K562 (cell line): ENCODE measurements around the gene CMTM4. TPM values are rescaled to one million over a fixed set of nuclear protein-coding genes. Genes with fewer than 3 reads are reported as not detected.

Source experiments
- ATAC-seq: fragments of 200-7000 bp; cut with Tn5 transposase; 3 replicates; pipeline ENCODE4 v1.9.1; 2020; ENCODE audit warnings: moderate library complexity
- BruUV-seq: library from RNA; stranded (reverse); fragments of 400-500 nt; replicated peaks from 2 replicates; lab custom pipeline; 2021; lab: Mats Ljungman, UMichigan
- CTCF ChIA-PET: fragments of 300-600 bp; formaldehyde crosslinking; extraction: SDS; loops from one replicate; lab custom pipeline; 2021; ENCODE audit warnings: low intra/inter-chr PET ratio; lab: Yijun Ruan, JAX
- POLR2A ChIA-PET: fragments of 300-600, 350-650 bp; sonication (Branson Sonifier 250); formaldehyde crosslinking; extraction: SDS; loops from one replicate; lab custom pipeline; 2021; ENCODE audit warnings: antibody characterized with exemption, inconsistent platforms; lab: Yijun Ruan, JAX
- DNase-seq, 4 experiments: peaks; one replicate each; pipeline versions ENCODE4 v3.0.0 to v3.0.0-alpha.2; 2011 to 2018; ENCODE audit warnings: low spot score in 3 of 4, mixed read lengths in 3 of 4; ENCODE audit errors: extremely low read depth in 1 of 4
- FAIRE-seq: peaks from 2 replicates; lab custom pipeline; 2011; peaks lifted over from hg19 to GRCh38; lab: Jason Lieb, UNC
- H2AFZ ChIP-seq: 2 replicates; pipeline ENCODE4 v1.6.0; 2011; ENCODE audit warnings: low read depth, low read length, control low read depth, inconsistent platforms
- H3K27ac ChIP-seq: fragments of 200-600 bp; 3 replicates; pipeline ENCODE4 v1.8.0; 2011; ENCODE audit warnings: low read depth, mild to moderate bottlenecking, control low read depth, inconsistent platforms, low read length, moderate library complexity, mixed read lengths; ENCODE audit errors: extremely low read depth
- H3K27me3 ChIP-seq, 2 experiments: fragments of 300-600 bp in 1 of 2; 2 replicates in 1 of 2; 3 replicates in 1 of 2; pipeline versions ENCODE4 v1.6.0 to v1.8.0; 2011; ENCODE audit warnings: inconsistent platforms in 2 of 2, low read length in 2 of 2, mild to moderate bottlenecking in 1 of 2, mixed read lengths in 1 of 2, moderate library complexity in 1 of 2; ENCODE audit not compliant: control insufficient read depth in 2 of 2, insufficient read depth in 2 of 2
- H3K36me3 ChIP-seq: fragments of 300-600 bp; 3 replicates; pipeline ENCODE4 v1.8.0; 2011; ENCODE audit warnings: mild to moderate bottlenecking, low read length, inconsistent platforms; ENCODE audit not compliant: control insufficient read depth, insufficient read depth
- H3K4me1 ChIP-seq, 2 experiments: fragments of 200-600 bp in 1 of 2; replicated peaks in 1 of 2; 2 replicates in 1 of 2; 3 replicates in 1 of 2; pipeline versions ENCODE4 v1.5.1 to v1.8.0; 2011; ENCODE audit warnings: inconsistent platforms in 2 of 2, low read length in 2 of 2, mild to moderate bottlenecking in 1 of 2, mixed read lengths in 1 of 2, moderate library complexity in 1 of 2; ENCODE audit not compliant: control insufficient read depth in 2 of 2, insufficient read depth in 2 of 2
- H3K4me2 ChIP-seq: 2 replicates; pipeline ENCODE4 v1.6.1; 2011; ENCODE audit warnings: low read length, control low read depth, inconsistent platforms, mixed read lengths; ENCODE audit not compliant: insufficient read depth
- H3K4me3 ChIP-seq: fragments of 200-600 bp; sonication (generic), shearing (Covaris generic); 2 replicates; pipeline ENCODE4 v1.5.1; 2016; ENCODE audit warnings: control low read depth, inconsistent platforms
- H3K79me2 ChIP-seq: fragments of 200-600 bp; 3 replicates; pipeline ENCODE4 v1.8.0; 2011; ENCODE audit warnings: low read length, inconsistent platforms; ENCODE audit not compliant: control insufficient read depth, insufficient read depth
- H3K9ac ChIP-seq, 2 experiments: 2 replicates each; pipeline versions ENCODE4 v1.6.0 to v1.6.1; 2011; ENCODE audit warnings: low read depth in 2 of 2, low read length in 2 of 2, control low read depth in 1 of 2, inconsistent platforms in 1 of 2, mild to moderate bottlenecking in 1 of 2, mixed read lengths in 1 of 2; ENCODE audit not compliant: insufficient read depth in 1 of 2
- H3K9me1 ChIP-seq: one replicate; pipeline ENCODE4 v1.6.0; 2011; ENCODE audit warnings: inconsistent platforms, mild to moderate bottlenecking, low read length, moderate library complexity; ENCODE audit not compliant: control insufficient read depth, insufficient read depth
- H3K9me3 ChIP-seq: replicated peaks from 2 replicates; pipeline ENCODE4 v1.5.1; 2011; ENCODE audit warnings: low read depth, low read length, inconsistent platforms; ENCODE audit not compliant: control insufficient read depth, insufficient read depth
- H4K20me1 ChIP-seq: replicated peaks from 2 replicates; pipeline ENCODE4 v1.6.1; 2011; ENCODE audit warnings: low read length, inconsistent platforms, mixed read lengths; ENCODE audit not compliant: control insufficient read depth, insufficient read depth
- ATF7 ChIP-seq: fragments of 450-650 bp; IDR thresholded peaks from 2 replicates; pipeline ENCODE4 v1.7.1; 2014; ENCODE audit warnings: mild to moderate bottlenecking, moderate library complexity
- BHLHE40 ChIP-seq: IDR thresholded peaks from 2 replicates; pipeline ENCODE4 v1.6.1; 2011; ENCODE audit warnings: low read length, improper control_type of control experiment
- CREM ChIP-seq: IDR thresholded peaks from 2 replicates; pipeline ENCODE4 v1.6.1; 2014; ENCODE audit warnings: antibody characterized with exemption, low read depth
- CXXC5 ChIP-seq: fragments of 250-450 bp; sonication (Bioruptor Pico); IDR thresholded peaks from 2 replicates; pipeline ENCODE4 v1.8.0; 2022; ENCODE audit warnings: inconsistent platforms, mild to moderate bottlenecking, moderate library complexity
- DACH1 ChIP-seq: fragments of 450-650 bp; IDR thresholded peaks from 2 replicates; pipeline ENCODE4 v1.6.1; 2018; ENCODE audit not compliant: partially characterized antibody
- ETS2 ChIP-seq: IDR thresholded peaks from 2 replicates; pipeline ENCODE4 v1.6.1; 2016; ENCODE audit warnings: borderline replicate concordance, missing genetic modification characterization, mild to moderate bottlenecking, moderate library complexity, missing compliant biosample characterization; ENCODE audit not compliant: poor library complexity, severe bottlenecking
- ETV5 ChIP-seq: sonication (generic); formaldehyde crosslinking; IDR thresholded peaks from 2 replicates; pipeline ENCODE4 v1.4.0; 2020; ENCODE audit warnings: low read depth, mild to moderate bottlenecking, missing genetic modification reagents
- FOXA1 ChIP-seq: fragments of 450-650 bp; IDR thresholded peaks from 2 replicates; pipeline ENCODE4 v1.6.1; 2016; ENCODE audit warnings: mild to moderate bottlenecking, borderline replicate concordance
- IFI16 ChIP-seq: fragments of 250-450 bp; sonication (Bioruptor Pico); IDR thresholded peaks from 2 replicates; pipeline ENCODE4 v2.1.2; 2022; ENCODE audit warnings: mild to moderate bottlenecking, inconsistent platforms
- NFATC3 ChIP-seq: fragments of 450-650 bp; IDR thresholded peaks from 2 replicates; pipeline ENCODE4 v1.6.1; 2017; ENCODE audit warnings: mild to moderate bottlenecking
- RBM39 ChIP-seq: fragments of 200-400 bp; formaldehyde crosslinking; optimal IDR thresholded peaks from 2 replicates; pipeline ENCODE3; 2018; ENCODE audit warnings: low read depth, low read length
- SLC30A9 ChIP-seq: fragments of 250-450 bp; sonication (Bioruptor Pico); IDR thresholded peaks from 2 replicates; pipeline ENCODE4 v1.8.0; 2022; ENCODE audit warnings: mild to moderate bottlenecking, moderate library complexity
- SMARCA4 ChIP-seq: fragments of 450-650 bp; IDR thresholded peaks from 2 replicates; pipeline ENCODE4 v1.6.1; 2016
- SP1 ChIP-seq: sonication (generic); formaldehyde crosslinking; IDR thresholded peaks from 2 replicates; pipeline ENCODE4 v1.8.1; 2022; ENCODE audit warnings: mild to moderate bottlenecking, missing genetic modification reagents
- TEAD2 ChIP-seq: fragments of 450-650 bp; IDR thresholded peaks from 2 replicates; pipeline ENCODE4 v1.6.1; 2016; ENCODE audit warnings: missing genetic modification characterization, control low read depth, missing compliant biosample characterization
- YY1 ChIP-seq, 3 experiments: IDR thresholded peaks; 2 replicates each; pipeline ENCODE4 v1.6.1; 2011; ENCODE audit warnings: low read length in 2 of 3, mild to moderate bottlenecking in 2 of 3, moderate library complexity in 2 of 3, borderline replicate concordance in 1 of 3, control low read depth in 1 of 3, low read depth in 1 of 3; ENCODE audit not compliant: insufficient read depth in 3 of 3, insufficient replicate concordance in 2 of 3, control insufficient read depth in 1 of 3, insufficient read length in 1 of 3; ENCODE audit errors: extremely low read depth in 1 of 3
- ZNF124 ChIP-seq: sonication (generic); formaldehyde crosslinking; IDR thresholded peaks from 2 replicates; pipeline ENCODE4 v1.8.1; 2022; ENCODE audit warnings: missing genetic modification reagents
- ZNF212 ChIP-seq: fragments of 450-650 bp; formaldehyde crosslinking; IDR thresholded peaks from 2 replicates; pipeline ENCODE4 v1.4.0; 2020; ENCODE audit warnings: mild to moderate bottlenecking
- ZNF445 ChIP-seq: fragments of 250-450 bp; sonication (Bioruptor Pico); IDR thresholded peaks from 2 replicates; pipeline ENCODE4 v1.4.0; 2020; ENCODE audit warnings: low read depth, mild to moderate bottlenecking, moderate library complexity
- ZNF507 ChIP-seq: conservative IDR thresholded peaks from 2 replicates; pipeline ENCODE4 v1.6.1; 2017; ENCODE audit warnings: missing genetic modification characterization, missing compliant biosample characterization
- WGBS: fragments of 100-300 bp; shearing (Covaris generic); methylation state at CpG from one replicate; pipeline ENCODE4 v1.1.6; 2016; ENCODE audit warnings: low coverage, mixed read lengths; ENCODE audit not compliant: insufficient coverage; ENCODE audit errors: missing lambda C conversion rate; 5-methylcytosine and 5-hydroxymethylcytosine counted together
- in situ Hi-C: fragments of 300-500 bp; cut with MboI; formaldehyde crosslinking; loops from 4 replicates; pipeline ENCODE4 v1.15.0; 2018; ENCODE audit warnings: inconsistent platforms, mixed read lengths
- intact Hi-C: fragments of 100-400 bp; cut with micrococcal nuclease; formaldehyde crosslinking; loops from 2 replicates; pipeline ENCODE4 v1.14.2; 2022
- polyA plus RNA-seq, 8 experiments: library from polyadenylated mRNA; depleted of rRNA in 4 of 8; stranded (reverse) in 5 of 8; unstranded in 3 of 8; fragments of >200 nt; fragmentation: Nextera tagmentation in 2 of 8; fragmentation: Illumina TruSeq in 1 of 8; extraction: Ambion mirVana in 2 of 8; extraction: Trizol in 1 of 8; gene quantifications; 2 replicates each; pipeline versions ENCODE4 v1.2.1 to v1.2.3, GENCODE V29; 2011 to 2014; ENCODE audit warnings: inconsistent platforms in 1 of 8, missing spikeins in 1 of 8
- total RNA-seq, 7 experiments: library from RNA; depleted of rRNA in 6 of 7; stranded (reverse); fragments of >200 nt in 6 of 7; fragmentation: Illumina TruSeq in 2 of 7; extraction: Trizol in 2 of 7; gene quantifications; 2 replicates each; pipeline versions ENCODE4 v1.2.1 to v1.2.3, GENCODE V29; 2011 to 2021; ENCODE audit warnings: low replicate concordance in 1 of 7
- TF ChIP-seq, protein P1 (sequence below): sonication (generic); IDR thresholded peaks from 2 replicates; pipeline ENCODE4 v1.6.1; 2016
- TF ChIP-seq, protein P2 (sequence below): fragments of 250-450 bp; sonication (Bioruptor Pico); IDR thresholded peaks from 2 replicates; pipeline ENCODE4 v1.8.0; 2022; ENCODE audit warnings: moderate library complexity, mild to moderate bottlenecking, inconsistent platforms

Gene CMTM4
- total and polyA plus RNA-seq, 9 of the 15 experiments (the other 6 are each of a cell fraction or from before 2014, with no cell fraction given) = 2.0 to 21.3 (median 12.5) TPM

DNA sequence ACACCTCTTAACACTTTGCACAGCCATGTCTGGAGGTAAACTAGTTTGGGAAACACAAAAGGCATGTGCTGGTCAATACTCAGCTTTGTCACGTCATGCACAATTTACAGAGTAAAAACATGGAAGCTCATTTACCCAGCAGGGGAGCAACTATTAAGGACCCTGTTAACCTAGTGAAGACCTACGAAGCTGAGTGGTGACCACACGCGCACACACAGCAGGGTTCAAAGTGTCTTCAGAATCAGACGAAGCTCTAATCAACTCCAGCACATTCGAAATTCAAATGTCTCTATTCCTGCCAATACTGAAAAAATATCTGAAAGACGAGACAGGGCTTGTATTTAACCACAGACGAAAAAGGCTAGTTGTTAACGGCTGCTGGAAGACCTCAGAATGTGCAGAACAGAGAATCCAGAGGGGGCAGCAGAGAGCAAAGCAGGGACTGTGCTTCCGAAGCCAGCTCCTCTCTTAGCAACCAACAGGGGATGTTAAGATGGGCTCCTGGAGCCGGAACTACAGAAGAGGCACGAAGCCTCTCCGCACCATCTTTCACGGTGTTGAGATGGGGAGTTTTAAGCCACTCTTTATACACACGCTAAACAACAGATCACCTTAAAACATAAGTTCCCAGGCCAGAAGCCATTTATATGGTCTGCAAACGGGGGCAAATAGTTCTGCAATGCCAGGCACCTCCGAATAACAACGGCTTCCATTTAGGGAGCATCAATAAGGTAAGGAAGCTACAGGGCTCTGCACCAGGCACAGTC, 45.7 kb downstream of the CMTM4 start:
- no peak overlapping the region for H2AFZ ChIP-seq
- no peaks in the 10 kb centered on the region for H3K27me3 ChIP-seq
- H3K4me2 ChIP-seq = peak overlapping the region; percentile 40
- H3K9ac ChIP-seq = no peak overlapping the region
- WGBS = 32% methylated on average over 17 of the region's 18 CpGs
- peak; percentile 74 to 88 (median 78) for DNase-seq
- ChIA-PET POLR2A (interaction anchor here (0.6 to 1.9 kb wide), 15 partner anchors 9 to 180 kb away, joined by 3 to 15 read pairs (median 4); partner anchors contain the start of gene NAE1), CTCF (no interaction called here)
- H3K27ac ChIP-seq = no peak overlapping the region
- no peaks in the 10 kb centered on the region for H3K9me1 ChIP-seq
- peaks cover 6% of the 10 kb centered on the region; the same call in 1 of the 3 replicates for H3K79me2 ChIP-seq
- BruUV-seq = no TSS peak
- H3K4me3 ChIP-seq = no peak overlapping the region
- peak; percentile 99 for ATAC-seq
- H3K4me1 ChIP-seq = peaks cover 0 to 7% of the 10 kb centered on the region in 2 experiments; a peak in 3 of 5 replicates
- FAIRE-seq = peak; percentile 90
- H3K36me3 ChIP-seq = no peaks in the 10 kb centered on the region
- H3K9me3 ChIP-seq = no peaks in the 10 kb centered on the region
- peaks cover 3% of the 10 kb centered on the region; the same call in 1 of the 2 replicates for H4K20me1 ChIP-seq
- intact Hi-C loops = loop anchor here (2.0 kb wide), 1 partner anchor 42 kb away; no protein-coding TSS in a partner anchor
- in situ Hi-C loops = no loop called here
- peak in 2 of 3 experiments; percentile 47 to 52 for TF ChIP-seq YY1 (IDR thresholded peaks at IDR 0.05; ENCODE audit: borderline replicate concordance in 1 of 3, control insufficient read depth in 1 of 3, extremely low read depth in 1 of 3, insufficient read depth in 3 of 3, insufficient read length in 1 of 3, insufficient replicate concordance in 2 of 3, low read depth in 1 of 3, low read length in 2 of 3)
- no peak for TF ChIP-seq ZNF212 (CRISPR knock-in tag)
- TF ChIP-seq DACH1 = no peak
- TF ChIP-seq ZNF445 (CRISPR knock-in tag) = no peak
- no peak for TF ChIP-seq ZNF507
- no peak for TF ChIP-seq CXXC5 (CRISPR knock-in tag)
- no peak for TF ChIP-seq TEAD2 (tag)
- no peak for TF ChIP-seq IFI16 (CRISPR knock-in tag)
- TF ChIP-seq ETV5 (CRISPR knock-in tag) = no peak
- TF ChIP-seq SLC30A9 = no peak
- TF ChIP-seq SMARCA4 = peak; percentile 76
- no peak for TF ChIP-seq ETS2 (tag)
- no peak for TF ChIP-seq ZNF124
- TF ChIP-seq, protein P1, sequence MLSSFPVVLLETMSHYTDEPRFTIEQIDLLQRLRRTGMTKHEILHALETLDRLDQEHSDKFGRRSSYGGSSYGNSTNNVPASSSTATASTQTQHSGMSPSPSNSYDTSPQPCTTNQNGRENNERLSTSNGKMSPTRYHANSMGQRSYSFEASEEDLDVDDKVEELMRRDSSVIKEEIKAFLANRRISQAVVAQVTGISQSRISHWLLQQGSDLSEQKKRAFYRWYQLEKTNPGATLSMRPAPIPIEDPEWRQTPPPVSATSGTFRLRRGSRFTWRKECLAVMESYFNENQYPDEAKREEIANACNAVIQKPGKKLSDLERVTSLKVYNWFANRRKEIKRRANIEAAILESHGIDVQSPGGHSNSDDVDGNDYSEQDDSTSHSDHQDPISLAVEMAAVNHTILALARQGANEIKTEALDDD = peak; percentile 72
- no peak for TF ChIP-seq FOXA1
- no peak for TF ChIP-seq NFATC3
- TF ChIP-seq ATF7 = peak; percentile 29; the same call in 1 of the 2 replicates
- TF ChIP-seq CREM = peak; percentile 54; the same call in 1 of the 2 replicates
- no peak for TF ChIP-seq RBM39
- 0 out of 2 replicates have a peak, but pooled peaks have one; percentile 25 for TF ChIP-seq SP1 (CRISPR knock-in tag)
- peak; percentile 38; the same call in 1 of the 2 replicates for TF ChIP-seq BHLHE40
- TF ChIP-seq, protein P2, sequence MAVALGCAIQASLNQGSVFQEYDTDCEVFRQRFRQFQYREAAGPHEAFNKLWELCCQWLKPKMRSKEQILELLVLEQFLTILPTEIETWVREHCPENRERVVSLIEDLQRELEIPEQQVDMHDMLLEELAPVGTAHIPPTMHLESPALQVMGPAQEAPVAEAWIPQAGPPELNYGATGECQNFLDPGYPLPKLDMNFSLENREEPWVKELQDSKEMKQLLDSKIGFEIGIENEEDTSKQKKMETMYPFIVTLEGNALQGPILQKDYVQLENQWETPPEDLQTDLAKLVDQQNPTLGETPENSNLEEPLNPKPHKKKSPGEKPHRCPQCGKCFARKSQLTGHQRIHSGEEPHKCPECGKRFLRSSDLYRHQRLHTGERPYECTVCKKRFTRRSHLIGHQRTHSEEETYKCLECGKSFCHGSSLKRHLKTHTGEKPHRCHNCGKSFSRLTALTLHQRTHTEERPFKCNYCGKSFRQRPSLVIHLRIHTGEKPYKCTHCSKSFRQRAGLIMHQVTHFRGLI = no peak
